Ishikawa (cell line): ENCODE results near the gene HRAS.

Source experiments
- CEBPB ChIP-seq: IDR thresholded peaks from 2 replicates; pipeline ENCODE4 v1.6.1; 2012
- CREB1 ChIP-seq: IDR thresholded peaks from 2 replicates; pipeline ENCODE4 v1.6.1; 2012; ENCODE audit warnings: low read depth
- EGR1 ChIP-seq: IDR thresholded peaks from 2 replicates; pipeline ENCODE4 v1.6.1; 2012
- EP300 ChIP-seq: IDR thresholded peaks from 2 replicates; pipeline ENCODE4 v1.6.1; 2012; ENCODE audit warnings: borderline replicate concordance
- FOXM1 ChIP-seq: IDR thresholded peaks from 2 replicates; pipeline ENCODE4 v1.6.1; 2012; ENCODE audit warnings: low read depth, borderline replicate concordance
- NFIC ChIP-seq: IDR thresholded peaks from 2 replicates; pipeline ENCODE4 v1.6.1; 2012
- RAD21 ChIP-seq: IDR thresholded peaks from 2 replicates; pipeline ENCODE4 v1.6.1; 2012; ENCODE audit warnings: low read depth
- REST ChIP-seq: IDR thresholded peaks from 2 replicates; pipeline ENCODE4 v1.6.1; 2012; ENCODE audit warnings: low read depth, mild to moderate bottlenecking
- TAF1 ChIP-seq: IDR thresholded peaks from 2 replicates; pipeline ENCODE4 v1.6.1; 2012; ENCODE audit warnings: low read depth, mild to moderate bottlenecking
- TCF12 ChIP-seq: IDR thresholded peaks from 2 replicates; pipeline ENCODE4 v1.6.1; 2012; ENCODE audit warnings: low read depth
- TEAD4 ChIP-seq: IDR thresholded peaks from 2 replicates; pipeline ENCODE4 v1.6.1; 2012
- USF1 ChIP-seq: IDR thresholded peaks from 2 replicates; pipeline ENCODE4 v1.6.1; 2012
- YY1 ChIP-seq: IDR thresholded peaks from 2 replicates; pipeline ENCODE4 v1.6.1; 2012; ENCODE audit warnings: low read depth
- ZBTB7A ChIP-seq: IDR thresholded peaks from 2 replicates; pipeline ENCODE4 v1.6.1; 2012; ENCODE audit warnings: low read depth
- TF ChIP-seq, protein P1 (sequence below): IDR thresholded peaks from 2 replicates; pipeline ENCODE4 v1.6.1; 2012

HRAS gene

DNA sequence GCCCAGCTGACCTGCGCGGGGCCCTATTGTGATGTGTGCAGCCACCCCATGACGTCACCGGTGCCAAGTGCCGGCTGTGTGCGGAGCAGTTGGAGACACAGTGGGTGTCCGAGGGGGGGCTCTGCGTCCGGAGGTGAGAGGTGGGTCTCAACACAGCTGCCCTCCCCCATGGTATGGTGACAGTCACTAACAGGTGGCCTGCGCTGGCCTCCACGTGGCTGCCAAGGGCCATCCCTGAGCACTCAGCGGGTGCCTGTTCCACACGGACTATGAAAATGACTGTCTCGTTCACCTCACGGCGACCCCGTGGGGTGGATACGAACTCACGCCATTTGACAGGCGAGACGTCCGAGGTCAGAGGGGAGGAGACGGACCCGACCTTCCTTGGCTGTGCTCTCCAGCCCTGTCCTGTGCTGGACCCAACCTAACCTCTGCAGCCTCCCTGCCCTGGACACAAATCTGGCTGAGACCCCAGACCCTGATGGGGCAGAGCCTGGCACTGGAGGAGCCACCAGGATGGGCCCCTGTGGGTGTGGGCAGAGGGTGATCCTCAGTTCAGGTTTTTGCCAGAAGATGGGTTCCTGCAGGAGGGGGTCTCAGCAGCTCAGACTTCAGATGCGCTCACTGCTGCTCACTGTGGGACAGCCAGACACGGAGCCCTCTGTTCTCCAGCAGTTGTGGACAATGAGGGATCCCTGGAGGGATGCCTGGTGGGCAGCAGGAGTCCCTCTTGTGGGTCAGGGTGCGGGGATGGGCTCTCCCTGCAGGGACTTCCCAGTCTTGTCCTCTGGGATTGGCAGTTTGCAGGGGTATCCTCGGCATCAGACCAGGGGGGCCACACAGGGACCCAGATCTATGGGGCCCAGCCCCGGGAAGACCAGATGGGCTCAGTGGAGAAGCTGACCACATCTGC lies 6.3 kb downstream of the HRAS start:
- TF ChIP-seq ZBTB7A (no peak), YY1 (no peak), RAD21 (no peak), FOXM1 (no peak), TEAD4 (no peak), USF1 (no peak), EP300 (no peak), TCF12 (no peak), REST (no peak), TAF1 (no peak), CEBPB (no peak), CREB1 (no peak), NFIC (no peak), EGR1 (no peak)
- TF ChIP-seq, protein P1, sequence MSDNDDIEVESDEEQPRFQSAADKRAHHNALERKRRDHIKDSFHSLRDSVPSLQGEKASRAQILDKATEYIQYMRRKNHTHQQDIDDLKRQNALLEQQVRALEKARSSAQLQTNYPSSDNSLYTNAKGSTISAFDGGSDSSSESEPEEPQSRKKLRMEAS, result no peak

GRCh38 chr11:528166-528814 lies 7.1 kb downstream of the HRAS start:
- TF ChIP-seq USF1, result no peak
- TF ChIP-seq TCF12, result no peak
- TF ChIP-seq NFIC, result no peak
- no peak for TF ChIP-seq CEBPB
- TF ChIP-seq REST, result no peak
- TF ChIP-seq CREB1, result no peak
- TF ChIP-seq EP300, result no peak
- TF ChIP-seq YY1, result no peak
- TF ChIP-seq EGR1, result no peak
- TF ChIP-seq, protein P1, result no peak
- no peak for TF ChIP-seq ZBTB7A
- TF ChIP-seq TAF1, result no peak
- no peak for TF ChIP-seq RAD21
- no peak for TF ChIP-seq FOXM1
- no peak for TF ChIP-seq TEAD4

- TF ChIP-seq CEBPB, result no peak
These were observed 9.2 kb downstream of the HRAS start for GRCh38 chr11:526192-526591.

GRCh38 chr11:521177-521688 lies 14.1 kb downstream of the HRAS start:
- TF ChIP-seq, protein P1, result no peak
- TF ChIP-seq TEAD4 (no peak), ZBTB7A (no peak), TCF12 (no peak), EP300 (no peak), RAD21 (no peak), TAF1 (no peak), FOXM1 (no peak), CREB1 (no peak), REST (no peak), YY1 (no peak), CEBPB (no peak), EGR1 (no peak), NFIC (no peak), USF1 (no peak)
